OCI-LY7 (cell line): ENCODE data around the gene TRAF3. TPM values are rescaled to one million over a fixed set of nuclear protein-coding genes. Genes with fewer than 3 reads are reported as not detected.

Source experiments
- BruUV-seq: library from RNA; stranded (reverse); fragments of 400-500 nt; replicated peaks from 2 replicates; lab custom pipeline; 2021; lab: Mats Ljungman, UMichigan
- CTCF ChIA-PET: fragments of 300-600 bp; sonication (Branson Sonifier 250); formaldehyde crosslinking; loops from one replicate; lab custom pipeline; 2022; ENCODE audit warnings: antibody characterized with exemption; ENCODE audit not compliant: unreplicated experiment; lab: Charles Lee
- POLR2A ChIA-PET: fragments of 300-600 bp; sonication (Branson Sonifier 250); formaldehyde crosslinking; loops from one replicate; lab custom pipeline; 2022; ENCODE audit warnings: antibody characterized with exemption; lab: Charles Lee
- DNase-seq: peaks from one replicate; pipeline ENCODE4 v3.0.0-alpha.2; 2015; ENCODE audit warnings: low spot score
- H2AFZ ChIP-seq: fragments of 200-600 bp; sonication (generic), shearing (Covaris generic); 2 replicates; pipeline ENCODE4 v1.6.1; 2014; ENCODE audit warnings: mild to moderate bottlenecking, antibody characterized with exemption, low read length, moderate library complexity
- H3K27ac ChIP-seq: fragments of 200-600 bp; sonication (generic); 2 replicates; pipeline ENCODE4 v1.5.1; 2014; ENCODE audit warnings: mixed run types, low read depth, mild to moderate bottlenecking, moderate library complexity, low read length, inconsistent platforms; ENCODE audit not compliant: poor library complexity, severe bottlenecking
- H3K36me3 ChIP-seq: fragments of 200-600 bp; sonication (generic); 2 replicates; pipeline ENCODE4 v1.6.1; 2014; ENCODE audit warnings: mild to moderate bottlenecking, antibody characterized with exemption, low read length, moderate library complexity, mixed read lengths; ENCODE audit not compliant: insufficient read depth
- H3K4me1 ChIP-seq: fragments of 200-600 bp; sonication (generic); 2 replicates; pipeline ENCODE4 v1.5.1; 2014; ENCODE audit warnings: mild to moderate bottlenecking, low read length; ENCODE audit not compliant: insufficient read depth, poor library complexity, severe bottlenecking
- H3K4me2 ChIP-seq: fragments of 200-600 bp; sonication (generic); 2 replicates; pipeline ENCODE4 v1.6.1; 2014; ENCODE audit warnings: mild to moderate bottlenecking, low read length
- H3K4me3 ChIP-seq: fragments of 200-600 bp; sonication (generic); 2 replicates; pipeline ENCODE4 v1.5.1; 2014; ENCODE audit warnings: mild to moderate bottlenecking, low read depth, low read length; ENCODE audit not compliant: poor library complexity, severe bottlenecking
- H3K79me2 ChIP-seq: fragments of 200-600 bp; sonication (generic); 2 replicates; pipeline ENCODE4 v1.6.1; 2016; ENCODE audit warnings: low read depth, mild to moderate bottlenecking, low read length, moderate library complexity, mixed read lengths; ENCODE audit not compliant: insufficient read depth
- H3K9me2 ChIP-seq: fragments of 200-600 bp; sonication (generic); 2 replicates; pipeline ENCODE4 v1.6.1; 2016; ENCODE audit warnings: mild to moderate bottlenecking, low read length, mixed read lengths; ENCODE audit not compliant: insufficient read depth
- H3K9me3 ChIP-seq: fragments of 200-600 bp; sonication (generic); 2 replicates; pipeline ENCODE4 v1.6.1; 2014; ENCODE audit warnings: mild to moderate bottlenecking, mixed run types, low read length, mixed read lengths
- H4K20me1 ChIP-seq: fragments of 200-600 bp; sonication (generic); 2 replicates; pipeline ENCODE4 v1.6.1; 2014; ENCODE audit warnings: mild to moderate bottlenecking, antibody characterized with exemption, low read length, moderate library complexity, mixed read lengths; ENCODE audit not compliant: insufficient read depth
- EZH2phosphoT487 ChIP-seq: fragments of 200-600 bp; sonication (generic); IDR thresholded peaks from 2 replicates; pipeline ENCODE4 v1.6.1; 2018; ENCODE audit warnings: low read depth, borderline replicate concordance, mild to moderate bottlenecking, mixed run types, antibody characterized with exemption, low read length, moderate library complexity, mixed read lengths
- intact Hi-C: fragments of 100-400 bp; cut with micrococcal nuclease; formaldehyde crosslinking; loops from one replicate; pipeline ENCODE4 v1.10.0; 2022; ENCODE audit not compliant: unreplicated experiment
- total RNA-seq, 2 experiments: library from RNA; depleted of rRNA in 1 of 2; stranded (reverse); fragments of >200 nt in 1 of 2; shearing (Covaris generic) in 1 of 2; gene quantifications; 2 replicates each; pipeline ENCODE4 v1.2.3, GENCODE V29; 2014 to 2022
- TF ChIP-seq, protein P1 (sequence below): fragments of 200-600 bp; sonication (generic); conservative IDR thresholded peaks from 2 replicates; pipeline ENCODE4 v1.5.1; 2014; ENCODE audit warnings: mild to moderate bottlenecking, antibody characterized with exemption, low read length, moderate library complexity, mixed read lengths

TRAF3 gene
- total RNA-seq, 2 experiments from 2014 or later: 0.82 to 2.9 TPM

DNA sequence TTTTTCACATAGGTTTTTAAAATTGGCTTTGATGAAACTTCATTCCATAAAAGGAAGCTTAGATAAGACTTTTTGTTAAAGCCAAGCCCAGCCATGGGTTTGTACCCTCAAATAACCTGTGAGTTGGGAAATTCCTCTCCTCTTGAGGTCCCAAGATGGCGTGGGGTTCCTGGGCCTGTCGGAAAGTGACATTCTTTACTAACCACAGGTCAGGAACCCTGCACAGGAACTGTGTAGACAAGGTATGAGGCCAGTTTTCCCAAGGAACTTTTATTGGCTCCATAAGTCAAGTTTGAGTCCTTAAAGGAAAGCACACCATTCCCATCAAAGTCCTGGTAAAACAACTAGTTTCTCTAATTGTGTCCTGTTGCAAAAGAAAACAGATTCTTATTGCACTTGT is 80.2 kb downstream of the TRAF3 start:
- Histone ChIP-seq H3K9me3 (no peaks in the 10 kb centered on the region), H3K4me2 (no peak overlapping the region), H3K4me1 (no peaks in the 10 kb centered on the region), H3K4me3 (no peak overlapping the region), H2AFZ (no peak overlapping the region), H3K36me3 (no peaks in the 10 kb centered on the region), H3K9me2 (no peaks in the 10 kb centered on the region), H3K79me2 (no peaks in the 10 kb centered on the region), H4K20me1 (no peaks in the 10 kb centered on the region), H3K27ac (no peak overlapping the region)
- intact Hi-C loops: no loop called here
- ChIA-PET CTCF (interaction anchor here (0.6 kb wide), 1 partner anchor 14 kb away, joined by 3 read pairs; no protein-coding TSS in a partner anchor), POLR2A (interaction anchor here (0.7 to 0.8 kb wide), 2 partner anchors 16 to 75 kb away, joined by 3 to 5 read pairs; no protein-coding TSS in a partner anchor)
- BruUV-seq: no TSS peak
- TF ChIP-seq, protein P1, sequence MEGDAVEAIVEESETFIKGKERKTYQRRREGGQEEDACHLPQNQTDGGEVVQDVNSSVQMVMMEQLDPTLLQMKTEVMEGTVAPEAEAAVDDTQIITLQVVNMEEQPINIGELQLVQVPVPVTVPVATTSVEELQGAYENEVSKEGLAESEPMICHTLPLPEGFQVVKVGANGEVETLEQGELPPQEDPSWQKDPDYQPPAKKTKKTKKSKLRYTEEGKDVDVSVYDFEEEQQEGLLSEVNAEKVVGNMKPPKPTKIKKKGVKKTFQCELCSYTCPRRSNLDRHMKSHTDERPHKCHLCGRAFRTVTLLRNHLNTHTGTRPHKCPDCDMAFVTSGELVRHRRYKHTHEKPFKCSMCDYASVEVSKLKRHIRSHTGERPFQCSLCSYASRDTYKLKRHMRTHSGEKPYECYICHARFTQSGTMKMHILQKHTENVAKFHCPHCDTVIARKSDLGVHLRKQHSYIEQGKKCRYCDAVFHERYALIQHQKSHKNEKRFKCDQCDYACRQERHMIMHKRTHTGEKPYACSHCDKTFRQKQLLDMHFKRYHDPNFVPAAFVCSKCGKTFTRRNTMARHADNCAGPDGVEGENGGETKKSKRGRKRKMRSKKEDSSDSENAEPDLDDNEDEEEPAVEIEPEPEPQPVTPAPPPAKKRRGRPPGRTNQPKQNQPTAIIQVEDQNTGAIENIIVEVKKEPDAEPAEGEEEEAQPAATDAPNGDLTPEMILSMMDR: no peak
- DNase-seq: no peak

DNA sequence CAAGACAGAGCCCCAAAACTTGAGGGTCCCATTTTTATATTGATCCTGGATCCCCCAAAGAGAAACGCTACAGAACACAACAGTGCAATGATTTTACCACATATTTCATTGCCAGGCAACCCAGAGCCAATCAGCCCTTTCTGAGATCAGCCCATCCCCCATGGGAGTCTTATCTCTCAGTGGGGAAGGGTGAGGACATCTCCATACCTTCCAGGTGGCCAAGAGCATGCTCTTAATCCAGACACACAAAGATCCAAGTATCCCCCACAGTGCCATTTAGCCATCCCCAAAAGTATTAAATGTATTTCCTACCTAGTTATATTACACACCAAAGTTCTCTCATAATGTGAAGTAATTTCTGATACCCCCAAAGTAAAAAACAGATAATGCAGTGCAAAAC is 82.7 kb downstream of the TRAF3 start:
- Histone ChIP-seq H3K27ac (no peak overlapping the region), H3K36me3 (no peaks in the 10 kb centered on the region), H3K9me2 (no peaks in the 10 kb centered on the region), H3K4me3 (no peak overlapping the region), H4K20me1 (no peaks in the 10 kb centered on the region), H3K4me1 (no peaks in the 10 kb centered on the region), H3K79me2 (no peaks in the 10 kb centered on the region), H3K4me2 (no peak overlapping the region), H3K9me3 (no peaks in the 10 kb centered on the region), H2AFZ (no peak overlapping the region)
- BruUV-seq: no TSS peak
- no peak for TF ChIP-seq EZH2phosphoT487
- TF ChIP-seq, protein P1: no peak
- intact Hi-C loops: no loop called here
- ChIA-PET POLR2A (no interaction called here), CTCF (no interaction called here)
- DNase-seq: no peak

- no TSS peak for BruUV-seq
- POLR2A ChIA-PET: no interaction called here
- no peak overlapping the region for H3K4me3 ChIP-seq
- no peak for TF ChIP-seq EZH2phosphoT487
- TF ChIP-seq, protein P1: no peak
- H4K20me1 ChIP-seq: no peaks in the 10 kb centered on the region
- H3K36me3 ChIP-seq: no peaks in the 10 kb centered on the region
- H3K4me2 ChIP-seq: no peak overlapping the region
- H3K27ac ChIP-seq: no peak overlapping the region
- no peaks in the 10 kb centered on the region for H3K4me1 ChIP-seq
- no peaks in the 10 kb centered on the region for H3K9me2 ChIP-seq
- intact Hi-C loops: no loop called here
- no peak for DNase-seq
- H3K79me2 ChIP-seq: no peaks in the 10 kb centered on the region
- CTCF ChIA-PET: no interaction called here
- H2AFZ ChIP-seq: no peak overlapping the region
- no peaks in the 10 kb centered on the region for H3K9me3 ChIP-seq
Observed at GRCh38 chr14:102862154-102862773, 85.0 kb downstream of the TRAF3 start.
